Hepatocyte (in vitro differentiated cells): ENCODE data around the gene PPA1. TPM values are rescaled to one million over a fixed set of nuclear protein-coding genes. Genes with fewer than 3 reads are reported as not detected.

Source experiments
- DNase-seq: peaks from one replicate; pipeline ENCODE4 v3.0.0-alpha.2; 2016; ENCODE audit warnings: low spot score
- H2AFZ ChIP-seq: fragments of 200-600 bp; sonication (generic); 2 replicates; pipeline ENCODE4 v1.6.0; 2016; ENCODE audit warnings: antibody characterized with exemption, mild to moderate bottlenecking
- H3K27ac ChIP-seq: fragments of 200-600 bp; sonication (generic); 2 replicates; pipeline ENCODE4 v1.5.1; 2016; ENCODE audit warnings: mild to moderate bottlenecking
- H3K27me3 ChIP-seq: fragments of 200-600 bp; sonication (generic); 2 replicates; pipeline ENCODE4 v1.6.1; 2016
- H3K36me3 ChIP-seq: fragments of 200-600 bp; sonication (generic); replicated peaks from 2 replicates; pipeline ENCODE4 v1.5.1; 2016; ENCODE audit warnings: low read depth; ENCODE audit not compliant: insufficient read depth
- H3K4me1 ChIP-seq: fragments of 200-600 bp; sonication (generic); 2 replicates; pipeline ENCODE4 v1.5.1; 2016; ENCODE audit warnings: mild to moderate bottlenecking, moderate library complexity; ENCODE audit not compliant: insufficient read depth
- H3K4me2 ChIP-seq: fragments of 200-600 bp; sonication (generic); 2 replicates; pipeline ENCODE4 v1.6.0; 2016
- H3K4me3 ChIP-seq: fragments of 200-600 bp; sonication (generic); 2 replicates; pipeline ENCODE4 v1.5.1; 2016; ENCODE audit warnings: mild to moderate bottlenecking
- H3K79me2 ChIP-seq: fragments of 200-600 bp; sonication (generic); 2 replicates; pipeline ENCODE4 v1.6.0; 2017; ENCODE audit warnings: mild to moderate bottlenecking
- H3K9me2 ChIP-seq: fragments of 200-600 bp; sonication (generic); replicated peaks from 2 replicates; pipeline ENCODE4 v1.6.0; 2017; ENCODE audit warnings: mild to moderate bottlenecking; ENCODE audit not compliant: insufficient read depth
- H3K9me3 ChIP-seq: fragments of 200-600 bp; sonication (generic); 2 replicates; pipeline ENCODE4 v1.5.1; 2016; ENCODE audit warnings: low read depth, mild to moderate bottlenecking
- H4K20me1 ChIP-seq: fragments of 200-600 bp; sonication (generic); 2 replicates; pipeline ENCODE4 v1.6.0; 2016; ENCODE audit warnings: mild to moderate bottlenecking; ENCODE audit not compliant: insufficient read depth, poor library complexity, severe bottlenecking
- EZH2 ChIP-seq: fragments of 200-600 bp; sonication (generic); IDR thresholded peaks from 2 replicates; pipeline ENCODE4 v1.6.1; 2016; ENCODE audit warnings: antibody characterized with exemption, mild to moderate bottlenecking, borderline replicate concordance
- EZH2phosphoT487 ChIP-seq: fragments of 200-600 bp; sonication (generic); IDR thresholded peaks from one replicate; pipeline ENCODE4 v1.6.1; 2018; ENCODE audit warnings: antibody characterized with exemption, mild to moderate bottlenecking, low read depth, moderate library complexity; ENCODE audit not compliant: unreplicated experiment, severe bottlenecking
- WGBS: methylation state at CpG from one replicate; pipeline ENCODE4 v1.1.6; 2016; ENCODE audit warnings: low lambda C conversion rate; ENCODE audit errors: missing lambda C conversion rate; 5-methylcytosine and 5-hydroxymethylcytosine counted together
- polyA plus RNA-seq: library from polyadenylated mRNA; unstranded; fragments of >200 nt; fragmentation: Nextera tagmentation; extraction: Ambion mirVana; gene quantifications from 2 replicates; pipeline ENCODE4 v1.2.1, GENCODE V29; 2016
- total RNA-seq: library from RNA; depleted of rRNA; stranded (reverse); fragments of >200 nt; gene quantifications from 2 replicates; pipeline ENCODE4 v1.2.3, GENCODE V29; 2014
- TF ChIP-seq, protein P1 (sequence below): fragments of 200-600 bp; sonication (generic); IDR thresholded peaks from 2 replicates; pipeline ENCODE4 v1.5.1; 2016; ENCODE audit warnings: antibody characterized with exemption, mild to moderate bottlenecking; ENCODE audit not compliant: poor library complexity

Gene PPA1
- total and polyA plus RNA-seq, 2 experiments from 2014 or later: 131 to 156 TPM

DNA sequence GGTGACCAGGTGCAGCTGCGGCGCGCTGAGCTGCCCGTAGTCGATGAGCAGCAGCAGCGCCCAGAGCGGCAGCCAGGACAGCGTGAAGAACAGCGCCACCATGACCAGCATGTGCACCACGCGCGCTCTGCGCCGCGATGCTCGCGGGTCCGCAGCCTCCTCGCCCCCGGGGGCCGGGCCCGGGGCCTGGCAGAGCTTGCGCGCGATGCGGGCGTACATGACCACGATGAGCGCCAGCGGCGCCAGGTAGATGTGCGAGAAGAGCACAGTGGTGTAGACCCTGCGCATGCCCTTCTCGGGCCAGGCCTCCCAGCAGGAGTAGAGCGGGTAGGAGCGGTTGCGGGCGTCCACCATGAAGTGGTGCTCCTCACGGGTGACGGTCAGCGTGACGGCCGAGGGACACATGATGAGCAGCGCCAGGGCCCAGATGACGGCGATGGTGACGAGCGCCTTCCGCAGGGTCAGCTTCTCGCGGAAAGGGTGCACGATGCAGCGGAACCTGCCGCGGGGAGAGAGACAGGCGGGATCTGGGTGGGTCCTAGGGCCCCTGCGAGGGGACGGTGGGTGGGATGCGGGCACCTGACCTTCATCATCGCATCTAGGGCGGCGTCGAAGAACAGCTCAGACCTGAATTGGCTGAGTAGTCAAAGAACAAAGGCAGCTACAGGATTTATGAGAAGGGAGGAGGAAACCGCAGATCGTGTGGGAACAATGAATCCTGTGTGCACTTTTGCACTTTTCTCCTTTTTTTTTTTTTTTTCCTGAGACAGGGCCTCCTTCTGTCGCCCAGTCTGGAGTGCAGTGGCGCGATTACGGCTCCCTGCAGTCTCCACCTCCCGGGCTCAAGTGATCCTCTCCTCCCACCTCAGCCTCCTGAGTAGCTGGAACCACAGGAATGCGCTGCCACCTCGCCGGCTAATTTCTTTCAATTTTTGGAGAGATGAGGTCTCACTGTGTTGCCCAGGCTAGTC is 22.4 kb upstream of the PPA1 start:
- H3K79me2 ChIP-seq: no peaks in the 10 kb centered on the region
- H3K9me2 ChIP-seq: no peaks in the 10 kb centered on the region
- no peaks in the 10 kb centered on the region for H3K4me1 ChIP-seq
- no peak overlapping the region for H2AFZ ChIP-seq
- no peaks in the 10 kb centered on the region for H3K27me3 ChIP-seq
- no peaks in the 10 kb centered on the region for H4K20me1 ChIP-seq
- 95% methylated on average over 59 of the region's 73 CpGs for WGBS
- DNase-seq: no peak
- no peaks in the 10 kb centered on the region for H3K36me3 ChIP-seq
- no peak overlapping the region for H3K4me3 ChIP-seq
- H3K27ac ChIP-seq: no peak overlapping the region
- no peaks in the 10 kb centered on the region for H3K9me3 ChIP-seq
- H3K4me2 ChIP-seq: no peak overlapping the region
- no peak for TF ChIP-seq EZH2
- TF ChIP-seq, protein P1, sequence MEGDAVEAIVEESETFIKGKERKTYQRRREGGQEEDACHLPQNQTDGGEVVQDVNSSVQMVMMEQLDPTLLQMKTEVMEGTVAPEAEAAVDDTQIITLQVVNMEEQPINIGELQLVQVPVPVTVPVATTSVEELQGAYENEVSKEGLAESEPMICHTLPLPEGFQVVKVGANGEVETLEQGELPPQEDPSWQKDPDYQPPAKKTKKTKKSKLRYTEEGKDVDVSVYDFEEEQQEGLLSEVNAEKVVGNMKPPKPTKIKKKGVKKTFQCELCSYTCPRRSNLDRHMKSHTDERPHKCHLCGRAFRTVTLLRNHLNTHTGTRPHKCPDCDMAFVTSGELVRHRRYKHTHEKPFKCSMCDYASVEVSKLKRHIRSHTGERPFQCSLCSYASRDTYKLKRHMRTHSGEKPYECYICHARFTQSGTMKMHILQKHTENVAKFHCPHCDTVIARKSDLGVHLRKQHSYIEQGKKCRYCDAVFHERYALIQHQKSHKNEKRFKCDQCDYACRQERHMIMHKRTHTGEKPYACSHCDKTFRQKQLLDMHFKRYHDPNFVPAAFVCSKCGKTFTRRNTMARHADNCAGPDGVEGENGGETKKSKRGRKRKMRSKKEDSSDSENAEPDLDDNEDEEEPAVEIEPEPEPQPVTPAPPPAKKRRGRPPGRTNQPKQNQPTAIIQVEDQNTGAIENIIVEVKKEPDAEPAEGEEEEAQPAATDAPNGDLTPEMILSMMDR: no peak
- no peak for TF ChIP-seq EZH2phosphoT487

DNA sequence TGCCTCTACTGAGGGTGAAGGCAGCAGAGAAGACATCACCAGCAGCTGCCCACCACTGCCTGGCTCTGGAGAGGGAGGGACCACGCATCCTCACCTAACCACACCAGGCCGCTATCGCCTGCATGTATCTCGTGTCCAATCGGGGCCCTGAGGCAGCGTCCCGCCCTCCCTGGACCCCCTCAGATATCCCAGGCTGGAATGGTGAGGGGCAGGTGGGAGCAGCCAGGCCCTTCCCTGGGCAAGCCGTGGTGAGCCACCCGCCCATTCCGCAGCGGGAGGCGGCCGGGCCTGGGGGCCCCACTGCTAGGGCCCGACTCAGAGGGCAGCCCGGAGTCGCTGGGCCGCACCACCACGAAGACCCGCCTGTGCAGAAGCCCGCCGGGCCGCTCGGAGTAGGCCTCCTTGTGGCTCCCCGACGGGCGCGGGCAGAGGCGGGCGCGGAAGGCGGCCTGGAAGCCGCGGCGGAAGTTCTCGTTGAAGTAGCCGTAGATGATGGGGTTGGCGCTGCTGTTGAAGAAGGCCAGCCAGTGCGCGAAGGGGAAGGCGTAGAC is 21.6 kb upstream of the PPA1 start:
- no peaks in the 10 kb centered on the region for H3K4me1 ChIP-seq
- no peaks in the 10 kb centered on the region for H3K9me2 ChIP-seq
- TF ChIP-seq EZH2phosphoT487: no peak
- TF ChIP-seq EZH2: no peak
- TF ChIP-seq, protein P1: no peak
- no peak overlapping the region for H3K4me3 ChIP-seq
- WGBS: 95% methylated on average over 33 of the region's 40 CpGs
- no peak overlapping the region for H3K4me2 ChIP-seq
- H3K79me2 ChIP-seq: no peaks in the 10 kb centered on the region
- no peaks in the 10 kb centered on the region for H4K20me1 ChIP-seq
- H3K27me3 ChIP-seq: no peaks in the 10 kb centered on the region
- H2AFZ ChIP-seq: no peak overlapping the region
- no peak overlapping the region for H3K27ac ChIP-seq
- no peaks in the 10 kb centered on the region for H3K36me3 ChIP-seq
- DNase-seq: no peak
- H3K9me3 ChIP-seq: no peaks in the 10 kb centered on the region

DNA sequence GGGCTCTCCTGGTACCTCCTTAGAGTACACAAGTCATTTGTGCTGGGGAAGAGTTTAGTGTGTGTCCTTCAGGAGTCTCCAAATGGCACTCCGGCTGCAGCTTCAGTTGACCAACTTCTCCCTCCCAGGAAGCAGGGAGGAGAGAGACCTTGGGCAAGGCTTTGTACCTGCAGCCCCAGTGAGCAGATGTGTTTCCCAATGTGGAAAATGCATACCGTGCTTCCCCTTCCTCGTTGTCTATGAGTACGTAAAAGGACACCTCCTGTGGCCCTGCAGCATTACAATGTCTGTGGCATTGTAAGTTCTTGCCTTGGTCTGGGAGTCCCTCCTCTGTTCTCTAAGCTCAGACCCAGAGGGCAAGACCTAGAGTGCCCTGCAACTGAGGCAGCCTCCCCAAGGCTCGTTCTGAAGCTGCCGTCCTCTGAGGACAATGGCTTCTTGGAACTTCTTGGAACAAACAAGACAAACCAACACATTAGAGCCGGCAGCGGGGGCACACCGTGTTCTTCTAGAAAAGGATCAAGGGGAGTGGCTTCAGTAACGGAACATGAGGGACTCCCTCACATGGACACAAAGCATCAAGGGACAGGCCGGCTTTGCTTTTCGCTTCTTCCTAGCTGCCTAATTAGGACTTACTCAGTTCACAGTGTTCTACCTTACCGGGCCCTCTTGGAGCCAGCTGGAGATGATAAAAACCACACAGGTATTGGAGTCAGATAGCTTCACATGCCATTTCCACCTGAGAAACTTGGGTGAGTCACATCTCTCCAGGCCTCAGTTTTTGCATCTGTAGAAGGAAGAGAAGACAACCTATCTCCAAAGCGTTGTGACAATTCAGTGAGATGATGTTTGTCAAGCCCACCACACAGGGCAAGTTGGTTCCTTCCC is 20.9 kb upstream of the PPA1 start:
- H3K79me2 ChIP-seq: no peaks in the 10 kb centered on the region
- no peaks in the 10 kb centered on the region for H3K4me1 ChIP-seq
- H3K36me3 ChIP-seq: no peaks in the 10 kb centered on the region
- H4K20me1 ChIP-seq: no peaks in the 10 kb centered on the region
- H3K4me3 ChIP-seq: no peak overlapping the region
- no peaks in the 10 kb centered on the region for H3K9me2 ChIP-seq
- TF ChIP-seq EZH2phosphoT487: no peak
- no peak overlapping the region for H3K27ac ChIP-seq
- no peaks in the 10 kb centered on the region for H3K9me3 ChIP-seq
- no peak overlapping the region for H3K4me2 ChIP-seq
- 84% methylated on average over 14 of the region's 14 CpGs for WGBS
- H3K27me3 ChIP-seq: no peaks in the 10 kb centered on the region
- DNase-seq: no peak
- no peak overlapping the region for H2AFZ ChIP-seq
